NCI-H748 (cell line): ENCODE data around the gene NAGK.
"Not testable (repeated sequence)": the region's sequence is repeated elsewhere in the genome, so short reads cannot be mapped to it uniquely, and the experiment has no call there.

Experiments
- DNase-seq: peaks from one replicate; lab custom pipeline; 2025; ENCODE audit not compliant: unreplicated experiment; lab: John Stamatoyannopoulos, UW

The NAGK gene

DNA sequence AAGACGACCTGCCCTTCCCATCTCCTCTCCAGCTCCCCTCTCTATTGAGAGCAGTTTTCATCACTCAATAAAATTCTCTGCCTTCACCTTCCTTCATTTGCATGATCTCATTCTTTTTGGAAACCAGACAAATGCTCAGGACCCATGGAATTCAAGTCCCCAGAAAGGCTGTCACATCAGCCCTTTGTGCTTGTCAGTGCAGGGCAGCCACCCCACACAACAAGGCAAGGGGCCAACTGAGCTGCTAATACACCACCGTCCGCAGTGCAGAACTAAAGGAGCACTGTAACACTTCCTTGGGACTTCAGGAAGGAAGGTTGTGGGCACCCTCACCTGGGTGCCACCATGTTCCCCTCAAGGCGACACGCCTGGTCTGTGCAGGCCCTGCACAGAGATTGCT is 35.4 kb downstream of the NAGK start:
- no peak for DNase-seq

DNA sequence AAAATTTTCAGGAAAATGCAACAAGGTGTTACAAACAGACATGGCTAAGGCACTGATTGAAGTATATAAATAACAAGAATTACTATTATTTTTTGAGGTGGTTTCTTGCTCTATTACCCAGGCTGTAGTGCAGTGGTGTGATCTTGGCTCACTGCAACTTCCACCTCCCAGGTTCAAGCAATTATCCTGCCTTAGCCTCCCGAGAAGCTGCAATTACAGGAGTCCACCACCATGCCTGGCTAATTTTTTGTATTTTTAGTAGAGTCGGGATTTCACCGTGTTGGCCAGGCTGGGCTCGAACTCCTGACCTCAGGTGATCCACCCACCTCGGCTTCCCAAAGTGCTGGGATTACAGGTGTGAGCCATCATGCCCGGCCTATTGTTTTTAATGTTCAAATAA is 38.0 kb downstream of the NAGK start:
- DNase-seq: not testable (repeated sequence)

DNA sequence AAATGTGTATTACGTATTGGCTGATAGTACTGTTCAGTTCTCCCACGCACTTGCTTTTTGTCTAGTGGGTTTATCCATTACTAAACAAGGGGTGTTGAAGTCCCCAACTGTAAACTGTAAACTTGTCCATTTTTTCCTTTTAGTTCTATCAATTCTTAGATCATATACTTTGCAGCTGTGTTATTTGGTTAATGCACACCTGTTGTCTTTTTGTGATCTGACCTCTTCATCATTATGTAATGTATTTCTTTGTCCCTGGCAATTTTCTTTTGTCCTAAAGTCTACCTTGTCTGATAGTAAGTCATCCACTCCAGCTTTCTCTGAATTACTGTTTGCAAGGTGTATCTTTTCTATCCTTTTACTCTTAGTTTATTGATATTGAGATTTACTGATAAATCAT is 39.6 kb downstream of the NAGK start:
- DNase-seq: no peak

DNA sequence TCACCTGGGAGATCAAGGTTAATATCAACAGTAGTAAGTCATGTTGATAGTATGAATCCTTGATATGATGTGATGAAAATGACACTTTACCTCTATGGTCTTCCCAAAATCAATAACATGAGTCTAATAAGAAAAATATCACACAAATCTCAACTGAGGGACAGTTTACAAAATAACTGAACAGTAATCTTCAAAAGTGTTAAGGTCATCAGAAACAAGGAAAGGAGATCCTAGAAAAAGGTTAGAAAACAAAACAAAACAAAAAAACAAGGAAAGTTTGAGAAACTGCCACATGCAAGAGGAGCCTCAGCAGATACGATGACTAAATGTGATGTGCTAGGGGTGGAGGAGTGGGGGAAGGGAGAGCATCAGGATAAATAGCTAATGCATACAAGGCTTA is 45.4 kb downstream of the NAGK start:
- DNase-seq: no peak

DNA sequence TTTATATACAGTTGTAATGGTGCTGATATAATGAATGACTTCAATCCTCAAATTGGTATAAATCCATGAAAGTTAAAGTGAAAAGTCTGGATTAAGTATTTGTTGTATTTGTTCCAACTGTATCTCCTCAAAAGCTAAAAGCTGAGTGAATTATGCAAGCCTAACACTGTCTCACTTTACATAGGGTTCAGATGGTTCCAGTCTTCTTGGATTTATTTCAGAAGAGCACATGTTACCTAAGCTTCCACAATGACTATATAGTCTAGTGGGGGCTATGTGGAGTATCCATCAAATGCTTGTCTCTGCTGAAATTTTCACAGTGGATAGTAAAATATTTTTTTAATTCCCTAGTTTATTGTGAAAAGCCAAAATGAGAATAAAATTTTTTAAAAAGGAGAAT is 48.6 kb downstream of the NAGK start:
- DNase-seq: no peak

DNA sequence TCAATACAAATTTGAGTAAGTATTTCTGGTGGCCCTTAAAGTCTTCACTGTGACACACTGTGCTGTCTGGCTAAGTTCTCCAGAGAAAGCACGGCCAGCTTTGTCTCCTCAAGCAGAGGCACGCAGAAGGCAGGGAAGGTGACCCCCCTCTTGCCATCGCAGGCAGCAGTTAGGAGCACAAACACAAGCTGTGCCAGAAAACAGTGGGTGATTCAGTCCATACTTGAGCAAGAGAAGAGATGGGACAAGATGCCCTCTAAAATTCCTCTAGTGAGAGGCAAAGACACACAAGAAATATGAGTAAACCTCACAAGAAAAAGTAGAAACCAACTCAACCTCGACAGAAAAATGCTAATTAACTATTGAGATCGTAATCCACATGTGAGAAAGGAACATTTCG is 51.7 kb downstream of the NAGK start:
- no peak for DNase-seq

DNA sequence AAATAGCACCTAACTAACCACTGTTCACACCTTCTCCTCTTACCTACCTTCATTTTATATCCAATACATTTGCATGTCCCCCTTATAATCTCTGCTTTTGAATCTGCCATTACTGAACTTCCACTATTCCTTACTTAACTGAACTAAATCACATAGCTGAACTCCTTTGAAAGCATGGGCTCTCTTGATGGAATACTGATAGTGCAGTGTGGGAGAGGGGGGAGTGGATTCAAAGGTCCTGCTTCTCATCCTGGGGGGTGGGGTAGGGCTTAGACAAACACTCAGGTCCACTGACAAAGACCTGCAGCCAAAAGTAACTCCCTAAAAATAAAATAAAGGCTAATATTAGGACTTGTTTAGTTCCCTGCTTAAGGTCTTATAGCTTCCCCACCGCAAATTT is 53.0 kb downstream of the NAGK start:
- no peak for DNase-seq

DNA sequence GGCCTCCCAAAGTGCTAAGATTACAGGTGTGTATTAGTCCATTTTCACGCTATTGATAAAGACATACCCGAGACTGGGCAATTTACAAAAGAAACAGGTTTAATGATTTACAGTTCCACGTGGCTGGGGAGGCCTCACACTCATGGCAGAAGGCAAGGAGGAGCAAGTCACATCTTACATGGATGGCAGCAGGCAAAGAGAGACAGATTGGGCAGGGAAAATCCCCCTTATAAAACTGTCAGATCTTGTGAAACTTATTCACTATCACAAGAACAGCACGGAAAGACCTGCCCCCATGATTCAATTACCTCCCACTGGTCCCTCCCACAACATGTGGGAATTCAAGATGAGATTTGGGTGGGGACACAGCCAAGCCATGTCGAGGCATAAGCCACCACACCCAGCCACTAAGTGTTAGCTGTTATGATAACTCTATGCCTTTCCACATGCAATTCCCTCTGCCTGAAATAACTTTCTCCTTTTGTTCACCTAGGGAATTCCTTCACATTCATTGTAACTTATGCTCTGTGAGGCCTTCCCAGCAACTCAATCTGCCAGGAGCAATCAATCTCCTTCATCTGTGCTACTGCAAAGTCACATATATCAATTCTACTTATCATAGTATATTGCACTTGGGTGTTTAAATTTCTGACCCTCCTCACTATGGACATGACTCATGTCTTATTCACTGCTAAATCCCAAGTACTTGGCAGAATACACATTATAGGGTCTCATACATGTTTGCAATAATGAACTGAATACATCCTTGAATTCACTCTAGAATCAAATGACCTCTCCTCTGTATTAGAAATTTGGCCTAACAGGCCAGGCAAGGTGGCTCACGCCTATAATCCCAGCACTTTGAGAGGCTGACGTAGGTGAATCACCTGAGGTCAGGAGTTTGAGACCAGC is 54.2 kb downstream of the NAGK start:
- DNase-seq: no peak

DNA sequence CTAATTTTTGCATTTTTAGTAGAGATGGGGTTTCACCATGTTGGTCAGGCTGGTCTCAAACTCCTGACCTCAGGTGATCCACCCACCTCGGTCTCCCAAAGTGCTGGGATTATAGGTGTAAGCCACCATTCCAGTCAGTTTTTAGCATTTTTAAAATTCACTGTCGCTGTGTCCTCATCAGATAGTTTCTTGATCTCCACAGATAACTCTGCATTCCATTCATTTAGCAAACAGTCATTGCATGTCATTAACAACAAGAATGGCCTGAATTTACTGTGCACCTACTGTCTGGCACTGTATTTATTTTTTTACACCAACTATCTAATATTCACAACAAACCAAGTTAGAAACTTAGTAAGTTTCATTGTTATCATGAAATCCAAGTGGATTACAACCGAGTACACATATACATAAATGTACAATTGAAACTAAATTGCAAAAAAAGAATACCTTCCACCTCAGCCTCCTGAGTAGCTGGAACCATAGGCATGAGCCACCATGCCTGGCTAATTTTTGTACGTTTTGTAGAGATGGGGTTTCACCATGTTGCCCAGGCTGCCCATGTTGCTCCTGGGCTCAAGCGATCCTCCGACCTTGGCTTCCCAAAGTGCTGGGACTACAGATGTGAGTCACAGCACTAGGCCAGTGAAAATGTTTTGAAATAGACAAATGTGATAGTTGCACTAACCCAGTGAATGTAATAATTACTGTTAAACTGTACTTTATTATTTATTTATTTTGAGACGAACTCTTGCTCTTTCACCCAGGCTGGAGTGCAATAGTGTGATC is 57.3 kb downstream of the NAGK start:
- DNase-seq: no peak

DNA sequence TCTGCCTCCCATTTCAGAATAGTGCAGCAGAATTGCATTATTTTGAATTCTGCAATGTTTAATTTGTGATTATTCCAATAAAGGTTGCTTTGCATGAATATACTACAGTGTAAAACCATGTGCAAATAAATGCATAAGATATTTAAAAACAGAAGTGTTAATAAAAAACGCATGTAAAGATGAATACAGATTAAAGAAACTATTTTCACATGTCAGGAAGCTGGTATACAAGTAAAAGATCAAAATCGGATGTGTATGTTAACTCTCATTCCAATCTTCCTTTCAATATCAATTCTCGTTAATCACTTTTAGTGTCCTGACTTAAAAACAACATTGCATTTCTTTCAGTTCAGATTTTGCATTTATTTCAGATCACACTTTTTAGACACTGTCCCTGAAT is 58.5 kb downstream of the NAGK start:
- no peak for DNase-seq
